HG03103 (cell line): ENCODE results near the gene CALR3.
"Not testable (repeated sequence)": the region's sequence is repeated elsewhere in the genome, so short reads cannot be mapped to it uniquely, and the experiment has no call there.

Experiments
- ATAC-seq: cut with Tn5 transposase; IDR thresholded peaks from one replicate; pipeline ENCODE4 v1.9.1; 2021; ENCODE audit warnings: low read depth; ENCODE audit not compliant: unreplicated experiment

Gene CALR3

GRCh38 chr19:16459680-16460079 lies 36.3 kb downstream of the CALR3 start:
- no peak for ATAC-seq

- no peak for ATAC-seq
These were observed 37.3 kb downstream of the CALR3 start for GRCh38 chr19:16458391-16459341.

GRCh38 chr19:16457954-16458331 lies 38.0 kb downstream of the CALR3 start:
- ATAC-seq = no peak

GRCh38 chr19:16457195-16457953 lies 38.6 kb downstream of the CALR3 start:
- ATAC-seq = no peak

- ATAC-seq = no peak
These were observed 39.2 kb downstream of the CALR3 start for GRCh38 chr19:16456652-16457194.

- no peak for ATAC-seq
These were observed 40.5 kb downstream of the CALR3 start for GRCh38 chr19:16455489-16455888.

- ATAC-seq = no peak
These were observed 41.5 kb downstream of the CALR3 start for GRCh38 chr19:16454351-16454918.

- ATAC-seq = no peak
These were observed 43.6 kb downstream of the CALR3 start for GRCh38 chr19:16452325-16452724.

GRCh38 chr19:16449330-16449961 lies 46.5 kb downstream of the CALR3 start:
- no peak for ATAC-seq

- ATAC-seq = not testable (repeated sequence)
These were observed 47.1 kb downstream of the CALR3 start for GRCh38 chr19:16448872-16449271.

GRCh38 chr19:16446724-16447368 lies 49.1 kb downstream of the CALR3 start:
- ATAC-seq = no peak

GRCh38 chr19:16446108-16446723 lies 49.8 kb downstream of the CALR3 start:
- no peak for ATAC-seq

GRCh38 chr19:16445238-16446107 lies 50.5 kb downstream of the CALR3 start:
- ATAC-seq = no peak

GRCh38 chr19:16444269-16444600 lies 51.7 kb downstream of the CALR3 start:
- ATAC-seq = no peak

GRCh38 chr19:16442386-16443276 lies 53.3 kb downstream of the CALR3 start:
- ATAC-seq = no peak

- no peak for ATAC-seq
These were observed 54.3 kb downstream of the CALR3 start for GRCh38 chr19:16441661-16442162.

- ATAC-seq = no peak
These were observed 59.1 kb downstream of the CALR3 start for GRCh38 chr19:16436780-16437332.
